Activated T-cell treated with anti-CD3 and anti-CD28 coated beads, Interleukin-2, amount 50 U/mL, for 72 hours (primary cell): ENCODE measurements around the gene CDK19. TPM values are rescaled to one million over a fixed set of nuclear protein-coding genes. Genes with fewer than 3 reads are reported as not detected.

Experiments used
- ATAC-seq, 2 donors: fragments of 150-1000 bp; cut with Tn5 transposase; replicated peaks in 1 of 2; 2 replicates each; pipeline ENCODE4 v1.10.0; 2021; ENCODE audit warnings: moderate library complexity in 2 of 2, mild to moderate bottlenecking in 1 of 2
- DNase-seq, 2 donors: peaks; one replicate each; pipeline ENCODE4 v3.0.0; 2021 to 2022; ENCODE audit warnings: mixed read lengths in 1 of 2
- H3K27ac Mint-ChIP-seq: one replicate; pipeline ENCODE4 v1.8.0; 2022; ENCODE audit warnings: mild to moderate bottlenecking, moderate library complexity, mixed read lengths
- H3K27me3 Mint-ChIP-seq: one replicate; pipeline ENCODE4 v1.8.0; 2022; ENCODE audit warnings: low read depth, mixed read lengths
- H3K36me3 Mint-ChIP-seq, 2 donors: one replicate each; pipeline ENCODE4 v1.8.0; 2022; ENCODE audit warnings: mixed read lengths in 2 of 2, mild to moderate bottlenecking in 1 of 2; ENCODE audit not compliant: insufficient read depth in 2 of 2
- H3K4me1 Mint-ChIP-seq: one replicate; pipeline ENCODE4 v1.8.0; 2022; ENCODE audit warnings: low read depth, mixed read lengths
- H3K4me3 Mint-ChIP-seq, 2 donors: one replicate each; pipeline ENCODE4 v1.8.0; 2022; ENCODE audit warnings: mild to moderate bottlenecking in 2 of 2, mixed read lengths in 2 of 2, moderate library complexity in 2 of 2
- H3K9me3 Mint-ChIP-seq, 2 donors: one replicate each; pipeline ENCODE4 v1.8.0; 2022; ENCODE audit warnings: mixed read lengths in 2 of 2
- total RNA-seq, 2 donors: library from RNA; stranded (reverse); gene quantifications; one replicate each; pipeline ENCODE4 v1.2.3, GENCODE V29; 2022

CDK19 gene
- total RNA-seq, 2 donors from 2014 or later, result 31.9 to 34.0 TPM

GRCh38 chr6:110672122-110672521 lies 143.1 kb downstream of the CDK19 start:
- Mint-ChIP-seq H3K4me1 (no peaks in the 10 kb centered on the region), H3K9me3 (no peaks in the 10 kb centered on the region), H3K36me3 (no peaks in the 10 kb centered on the region), H3K27ac (no peak overlapping the region), H3K4me3 (no peak overlapping the region), H3K27me3 (no peaks in the 10 kb centered on the region)
- DNase-seq (no peak), ATAC-seq (no peak)

DNA sequence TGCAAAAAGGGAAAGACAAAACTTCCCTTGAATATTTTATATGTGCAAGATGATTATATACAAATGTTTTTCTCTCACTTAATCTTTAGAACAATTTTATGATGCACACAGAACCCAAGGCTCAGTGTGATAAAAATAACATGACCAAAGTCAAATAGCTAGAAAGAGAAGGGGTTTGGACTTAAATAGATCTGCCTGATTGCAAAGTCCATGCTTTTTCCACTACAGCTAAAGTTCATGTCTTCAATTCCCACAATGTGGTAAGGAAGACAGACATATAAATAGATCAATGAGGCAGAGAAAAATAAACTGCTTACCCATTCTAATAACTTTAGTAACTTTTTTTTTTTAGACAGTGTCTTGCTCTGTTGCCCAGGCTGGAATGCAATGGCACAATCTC lies 143.8 kb downstream of the CDK19 start:
- no peak overlapping the region for H3K27ac Mint-ChIP-seq
- DNase-seq (no peak), ATAC-seq (no peak)
- no peaks in the 10 kb centered on the region for H3K9me3 Mint-ChIP-seq
- H3K4me1 Mint-ChIP-seq, result no peaks in the 10 kb centered on the region
- H3K36me3 Mint-ChIP-seq, result no peaks in the 10 kb centered on the region
- no peak overlapping the region for H3K4me3 Mint-ChIP-seq
- H3K27me3 Mint-ChIP-seq, result no peaks in the 10 kb centered on the region

DNA sequence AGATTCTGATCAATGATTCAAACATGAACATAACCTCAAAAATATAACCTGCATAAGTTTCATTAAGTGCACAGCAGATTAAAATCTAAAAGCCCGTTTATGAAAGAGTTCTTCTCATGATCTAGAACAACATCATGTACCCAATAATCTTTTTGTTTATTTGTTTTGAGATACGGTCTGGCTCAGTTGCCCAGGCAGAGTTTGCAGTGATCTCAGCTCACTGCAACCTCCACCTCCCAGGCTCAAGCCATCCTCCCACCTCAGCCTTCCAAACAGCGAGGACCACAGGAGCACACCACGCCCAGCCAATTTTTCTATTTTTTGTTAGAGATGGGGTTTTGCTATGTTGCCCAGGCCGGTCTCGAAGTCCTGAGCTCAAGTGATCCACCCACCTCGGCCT lies 149.7 kb downstream of the CDK19 start:
- Mint-ChIP-seq H3K9me3 (no peaks in the 10 kb centered on the region), H3K36me3 (no peaks in the 10 kb centered on the region), H3K4me3 (no peak overlapping the region), H3K4me1 (no peaks in the 10 kb centered on the region), H3K27me3 (no peaks in the 10 kb centered on the region), H3K27ac (no peak overlapping the region)
- no peak for DNase-seq
- no peak for ATAC-seq

DNA sequence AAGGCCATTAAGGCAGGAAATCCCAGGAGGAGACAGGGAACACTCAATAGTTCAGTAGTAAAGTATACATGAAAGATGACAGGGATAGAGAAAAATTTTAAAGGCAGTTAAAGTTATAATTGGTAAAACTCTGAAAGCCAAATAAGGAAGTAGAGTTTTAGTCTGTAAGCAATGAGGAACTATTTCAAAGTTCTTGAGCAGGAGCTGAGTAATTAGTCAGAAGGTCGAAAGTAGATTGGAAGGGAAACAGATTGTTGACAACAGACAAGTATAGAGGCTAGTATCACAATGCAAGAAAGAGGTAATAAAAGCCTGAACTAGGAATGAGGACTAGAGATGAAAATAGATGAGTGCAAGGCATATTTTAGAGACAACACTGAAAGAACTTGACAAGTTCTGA lies 150.3 kb downstream of the CDK19 start:
- Mint-ChIP-seq H3K27me3 (no peaks in the 10 kb centered on the region), H3K27ac (no peak overlapping the region), H3K4me3 (no peak overlapping the region), H3K36me3 (no peaks in the 10 kb centered on the region), H3K4me1 (no peaks in the 10 kb centered on the region), H3K9me3 (no peaks in the 10 kb centered on the region)
- ATAC-seq (no peak), DNase-seq (no peak)

DNA sequence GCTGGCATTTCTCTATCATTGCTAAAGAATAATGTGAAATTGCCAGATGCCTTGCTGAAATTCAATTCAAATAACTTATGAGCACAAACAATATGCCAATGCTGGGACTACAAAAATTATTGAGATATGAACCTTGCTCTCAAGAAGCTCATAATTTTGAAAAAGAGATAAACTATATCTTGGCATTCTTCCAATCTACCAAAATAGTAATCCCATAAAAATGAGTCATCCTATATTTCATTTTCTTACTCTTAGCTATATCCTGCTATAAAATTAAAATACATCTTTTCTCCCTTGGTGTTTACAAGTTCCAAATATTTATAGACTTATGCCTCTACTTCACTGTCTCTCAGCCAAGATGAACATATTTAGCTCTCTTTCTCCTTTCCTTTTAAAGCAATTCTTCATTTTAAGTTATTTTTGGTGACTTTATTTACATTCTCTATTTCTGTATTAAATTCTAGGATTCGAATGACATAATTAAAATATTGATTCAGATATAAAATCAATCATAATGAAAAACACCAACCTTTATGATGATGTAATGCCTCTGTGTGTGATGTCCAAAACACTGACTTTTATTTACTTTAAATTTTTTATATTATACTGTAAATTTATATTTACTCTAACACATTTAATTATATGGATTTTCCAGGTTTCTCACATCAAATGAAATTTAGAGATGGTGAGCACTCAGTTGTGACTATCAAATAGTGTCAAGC lies 152.6 kb downstream of the CDK19 start:
- H3K36me3 Mint-ChIP-seq, result no peaks in the 10 kb centered on the region
- DNase-seq (no peak), ATAC-seq (no peak)
- H3K9me3 Mint-ChIP-seq, result no peaks in the 10 kb centered on the region
- no peaks in the 10 kb centered on the region for H3K27me3 Mint-ChIP-seq
- no peak overlapping the region for H3K27ac Mint-ChIP-seq
- no peak overlapping the region for H3K4me3 Mint-ChIP-seq
- H3K4me1 Mint-ChIP-seq, result no peaks in the 10 kb centered on the region

- Mint-ChIP-seq H3K4me3 (no peak overlapping the region), H3K36me3 (no peaks in the 10 kb centered on the region), H3K9me3 (no peaks in the 10 kb centered on the region), H3K27me3 (no peaks in the 10 kb centered on the region), H3K4me1 (no peaks in the 10 kb centered on the region), H3K27ac (no peak overlapping the region)
- ATAC-seq (no peak), DNase-seq (no peak)
Measured at GRCh38 chr6:110661414-110661813, 153.9 kb downstream of the CDK19 start.

- Mint-ChIP-seq H3K27ac (no peak overlapping the region), H3K4me1 (no peaks in the 10 kb centered on the region), H3K36me3 (no peaks in the 10 kb centered on the region), H3K9me3 (no peaks in the 10 kb centered on the region), H3K27me3 (no peaks in the 10 kb centered on the region), H3K4me3 (no peak overlapping the region)
- ATAC-seq, result no peak
- DNase-seq, result no peak
Measured at GRCh38 chr6:110660066-110660655, 155.1 kb downstream of the CDK19 start.

DNA sequence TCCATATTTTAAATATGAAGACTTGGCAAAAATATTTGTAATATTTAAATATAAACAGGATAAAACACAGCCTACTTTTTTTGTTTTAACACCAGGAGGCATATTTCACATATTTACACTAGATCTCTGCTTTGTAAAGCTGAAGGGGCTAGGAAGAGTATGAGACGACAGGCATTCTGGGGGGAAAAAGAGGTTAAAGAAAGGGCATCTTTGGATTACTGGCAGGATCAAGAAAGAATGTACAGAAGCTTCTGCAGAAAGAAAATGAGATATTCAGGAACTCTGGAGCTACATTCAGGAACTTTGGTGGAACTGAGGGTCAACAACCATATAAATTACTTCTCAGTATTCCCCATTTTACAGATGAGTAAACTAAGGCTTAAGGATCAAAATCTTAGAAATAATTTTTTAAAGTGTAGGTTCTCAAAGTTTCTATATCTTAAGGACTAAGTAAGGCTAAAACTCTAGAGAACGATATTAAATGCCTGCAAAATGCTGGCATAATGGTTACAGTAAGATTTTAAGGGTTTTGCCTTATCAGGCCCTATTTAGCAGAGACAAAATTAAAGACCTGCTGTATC lies 156.5 kb downstream of the CDK19 start:
- H3K4me1 Mint-ChIP-seq, result no peaks in the 10 kb centered on the region
- no peaks in the 10 kb centered on the region for H3K36me3 Mint-ChIP-seq
- no peaks in the 10 kb centered on the region for H3K9me3 Mint-ChIP-seq
- DNase-seq, result no peak
- no peak for ATAC-seq
- H3K4me3 Mint-ChIP-seq, result no peak overlapping the region
- no peaks in the 10 kb centered on the region for H3K27me3 Mint-ChIP-seq
- H3K27ac Mint-ChIP-seq, result no peak overlapping the region

GRCh38 chr6:110656492-110656891 lies 158.8 kb downstream of the CDK19 start:
- no peaks in the 10 kb centered on the region for H3K4me1 Mint-ChIP-seq
- no peak for DNase-seq
- no peaks in the 10 kb centered on the region for H3K27me3 Mint-ChIP-seq
- ATAC-seq, result no peak
- H3K27ac Mint-ChIP-seq, result no peak overlapping the region
- H3K4me3 Mint-ChIP-seq, result no peak overlapping the region
- no peaks in the 10 kb centered on the region for H3K9me3 Mint-ChIP-seq
- no peaks in the 10 kb centered on the region for H3K36me3 Mint-ChIP-seq

- Mint-ChIP-seq H3K27me3 (no peaks in the 10 kb centered on the region), H3K9me3 (no peaks in the 10 kb centered on the region), H3K36me3 (no peaks in the 10 kb centered on the region), H3K4me3 (no peak overlapping the region), H3K4me1 (no peaks in the 10 kb centered on the region), H3K27ac (no peak overlapping the region)
- ATAC-seq (no peak), DNase-seq (no peak)
Measured at GRCh38 chr6:110655821-110656220, 159.4 kb downstream of the CDK19 start.

- ATAC-seq, result no peak
- H3K27ac Mint-ChIP-seq, result no peak overlapping the region
- no peaks in the 10 kb centered on the region for H3K4me1 Mint-ChIP-seq
Measured at GRCh38 chr6:110654096-110654820, 161.0 kb downstream of the CDK19 start.

DNA sequence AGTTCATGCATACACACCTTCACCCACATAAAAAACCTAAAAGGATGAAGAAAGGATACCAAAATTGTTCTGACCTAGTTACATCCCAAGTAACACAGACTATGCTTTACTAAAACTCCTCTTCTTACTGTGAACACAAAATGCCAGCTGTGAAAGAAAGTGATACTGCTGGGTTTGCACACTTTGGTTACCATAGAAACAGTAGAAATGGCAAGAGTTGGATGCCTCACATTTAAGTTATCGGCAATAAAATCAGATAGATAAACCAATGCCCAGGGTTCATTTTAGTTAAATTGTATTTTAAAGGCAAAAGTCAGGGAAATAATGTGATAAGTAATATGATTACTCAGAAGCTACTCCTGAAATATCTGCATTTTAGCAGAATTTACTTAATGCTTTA lies 161.9 kb downstream of the CDK19 start:
- DNase-seq (no peak), ATAC-seq (no peak)
- Mint-ChIP-seq H3K27me3 (no peaks in the 10 kb centered on the region), H3K9me3 (no peaks in the 10 kb centered on the region), H3K27ac (no peak overlapping the region), H3K4me3 (no peak overlapping the region), H3K36me3 (no peaks in the 10 kb centered on the region), H3K4me1 (no peaks in the 10 kb centered on the region)

More at GRCh38 chr6:110654096-110654820, 161.0 kb downstream of the CDK19 start:
- no peak overlapping the region for H3K4me3 Mint-ChIP-seq
- DNase-seq, result no peak
- no peaks in the 10 kb centered on the region for H3K27me3 Mint-ChIP-seq
- H3K9me3 Mint-ChIP-seq, result no peaks in the 10 kb centered on the region
- no peaks in the 10 kb centered on the region for H3K36me3 Mint-ChIP-seq

DNA sequence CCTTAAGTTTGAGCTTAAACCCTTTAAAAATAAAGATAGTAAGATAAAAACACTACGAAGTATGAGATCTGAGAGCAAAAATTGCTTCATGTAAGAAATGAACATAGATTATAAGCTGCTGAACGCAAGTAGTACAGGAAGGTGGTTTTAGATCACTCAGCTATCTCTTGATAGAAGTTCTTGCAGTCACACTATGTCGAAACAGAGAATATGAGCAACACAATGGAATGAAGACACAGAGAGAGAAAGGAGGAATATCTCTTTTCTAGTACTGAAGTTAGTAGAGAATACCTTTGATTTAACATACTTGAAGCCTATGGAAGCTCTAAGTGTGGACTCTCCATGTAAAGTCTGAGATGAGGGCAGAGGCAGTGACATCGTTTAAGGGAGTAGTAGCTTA lies 162.7 kb downstream of the CDK19 start:
- DNase-seq (no peak), ATAC-seq (no peak)
- H3K36me3 Mint-ChIP-seq, result no peaks in the 10 kb centered on the region
- no peaks in the 10 kb centered on the region for H3K27me3 Mint-ChIP-seq
- no peak overlapping the region for H3K27ac Mint-ChIP-seq
- no peak overlapping the region for H3K4me3 Mint-ChIP-seq
- no peaks in the 10 kb centered on the region for H3K4me1 Mint-ChIP-seq
- H3K9me3 Mint-ChIP-seq, result no peaks in the 10 kb centered on the region
